ENCODE data around the gene ELMO2. TPM values are rescaled to one million over a fixed set of nuclear protein-coding genes. Genes with fewer than 3 reads are reported as not detected.

The ELMO2 gene
- total and polyA plus RNA-seq, 9 of the 15 experiments (the other 6 are each of a cell fraction or from before 2014, with no cell fraction given): 7.5 to 21.5 (median 15.9) TPM

GRCh38 chr20:46332373-46333160 lies 73.8 kb downstream of the ELMO2 start:
- Histone ChIP-seq H3K9ac (ENCODE audit: insufficient read depth in 1 of 2, low read depth in 2 of 2, low read length in 2 of 2) (peak overlapping the region in 1 of 2 experiments; percentile 2; a peak in 1 of 4 replicates), H3K4me2 (ENCODE audit: insufficient read depth, low read length) (no peak overlapping the region), H4K20me1 (replicated peaks; ENCODE audit: control insufficient read depth, insufficient read depth, low read length) (peaks cover 14% of the 10 kb centered on the region), H3K27me3 (ENCODE audit: control insufficient read depth in 2 of 2, insufficient read depth in 2 of 2, low read length in 2 of 2) (peaks cover 19 to 68% of the 10 kb centered on the region in 2 experiments), H2AFZ (ENCODE audit: low read depth, low read length) (no peak overlapping the region), H3K27ac (ENCODE audit: extremely low read depth, low read depth, low read length) (no peak overlapping the region), H3K4me3 (no peak overlapping the region), H3K79me2 (ENCODE audit: control insufficient read depth, insufficient read depth, low read length) (no peaks in the 10 kb centered on the region), H3K4me1 (replicated peaks in 1 of 2; ENCODE audit: control insufficient read depth in 2 of 2, insufficient read depth in 2 of 2, low read length in 2 of 2) (peaks cover 0 to 19% of the 10 kb centered on the region in 2 experiments; a peak in 2 of 5 replicates), H3K36me3 (ENCODE audit: control insufficient read depth, insufficient read depth, low read length) (no peaks in the 10 kb centered on the region), H3K9me1 (ENCODE audit: control insufficient read depth, insufficient read depth, low read length) (peaks cover 2% of the 10 kb centered on the region), H3K9me3 (replicated peaks; ENCODE audit: control insufficient read depth, insufficient read depth, low read depth, low read length) (no peaks in the 10 kb centered on the region)
- CTCF ChIA-PET (ENCODE audit: low intra/inter-chr PET ratio): no interaction called here
- WGBS (ENCODE audit: insufficient coverage, low coverage, missing lambda C conversion rate): 0% methylated on average over 9 of the region's 12 CpGs
- in situ Hi-C loops (cut with MboI) (no loop called here), intact Hi-C loops (cut with micrococcal nuclease) (no loop called here)
- TF ChIP-seq ZNF609 (CRISPR knock-in tag; IDR thresholded peaks at IDR 0.05; ENCODE audit: borderline replicate concordance) (no peak), HMGN3 (IDR thresholded peaks at IDR 0.05; ENCODE audit: borderline replicate concordance, extremely low read depth, insufficient read length, low read depth, low read length) (no peak), GABPB1 (CRISPR knock-in tag; IDR thresholded peaks at IDR 0.05) (no peak)
- DNase-seq (ENCODE audit: extremely low read depth in 1 of 4, low spot score in 3 of 4) (no peak), FAIRE-seq (no peak), ATAC-seq (no peak)
- POLR2A ChIA-PET: interaction anchor here (0.8 kb wide), 1 partner anchor 10 kb away, joined by 6 read pairs; no protein-coding TSS in a partner anchor
- BruUV-seq (replicated peaks): no TSS peak
